ENCODE results near the gene DNAI1.

- TF ChIP-seq REST (IDR thresholded peaks at IDR 0.05; ENCODE audit: insufficient read depth in 1 of 2, low read depth in 2 of 2, low read length in 1 of 2) = no peak
- no peak for TF ChIP-seq CTCF (IDR thresholded peaks at IDR 0.05)
- TF ChIP-seq POLR2AphosphoS5 (IDR thresholded peaks at IDR 0.05; ENCODE audit: low read depth, low read length) = no peak
- TF ChIP-seq SIN3A (IDR thresholded peaks at IDR 0.05; ENCODE audit: borderline replicate concordance, insufficient read depth, low read depth, low read length) = no peak
- TF ChIP-seq TCF7L2 (IDR thresholded peaks at IDR 0.05; ENCODE audit: low read depth, low read length) = no peak
These were observed 57.4 kb downstream of the DNAI1 start for GRCh38 chr9:34515959-34516358.
